Measurements from ENCODE around the gene PDE8B. TPM values are rescaled to one million over a fixed set of nuclear protein-coding genes. Genes with fewer than 3 reads are reported as not detected.

Gene PDE8B
- total and polyA plus RNA-seq, 2 experiments from 2014 or later: 0.45 to 0.91 TPM

DNA sequence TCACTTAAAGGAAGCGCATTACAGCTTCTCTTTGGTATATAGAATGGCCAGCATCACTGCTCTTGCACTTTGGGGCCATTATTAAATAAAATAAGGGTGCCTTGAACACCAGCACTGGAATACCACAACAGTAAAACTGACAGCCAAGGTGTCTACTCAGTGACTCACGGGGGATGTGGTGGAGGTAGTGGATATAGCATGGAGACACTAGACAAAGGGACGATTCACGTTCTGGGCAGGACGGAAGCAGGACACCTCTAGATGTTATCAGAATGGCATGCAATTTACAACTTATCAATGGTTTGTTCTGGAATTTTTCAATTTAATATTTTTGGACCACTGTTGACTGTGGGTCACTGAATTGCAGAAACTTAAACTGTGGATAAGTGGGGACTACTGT is 32.9 kb upstream of the PDE8B start:
- Histone ChIP-seq H3K79me2 (replicated peaks; ENCODE audit: insufficient read depth) (no peaks in the 10 kb centered on the region), H2AFZ (no peak overlapping the region), H3K9me2 (ENCODE audit: insufficient read depth) (no peaks in the 10 kb centered on the region; the same call in 1 of the 2 replicates), H3K4me2 (no peak overlapping the region), H3F3A (replicated peaks; ENCODE audit: low read depth) (no peaks in the 10 kb centered on the region), H3K36me3 (ENCODE audit: insufficient read depth) (no peaks in the 10 kb centered on the region), H3K4me1 (ENCODE audit: insufficient read depth) (peaks cover 9% of the 10 kb centered on the region), H3K27ac (ENCODE audit: low read depth) (no peak overlapping the region), H4K20me1 (replicated peaks; ENCODE audit: insufficient read depth) (peaks cover 7% of the 10 kb centered on the region), H3K4me3 (no peak overlapping the region), H3K27me3 (ENCODE audit: insufficient read depth) (peaks cover 39% of the 10 kb centered on the region)
- Mint-ChIP-seq H3K27me3 (ENCODE audit: insufficient read depth, low read depth, poor library complexity) (peaks cover 29% of the 10 kb centered on the region), H3K36me3 (ENCODE audit: low read depth) (no peaks in the 10 kb centered on the region), H3K4me1 (no peaks in the 10 kb centered on the region), H3K4me3 (no peak overlapping the region), H3K9me3 (no peaks in the 10 kb centered on the region), H3K27ac (no peak overlapping the region)
- ATAC-seq (no peak), DNase-seq (ENCODE audit: low spot score) (no peak)
- no peak for TF ChIP-seq JUNB (IDR thresholded peaks at IDR 0.05; ENCODE audit: unreplicated experiment)
- TF ChIP-seq CREB1 (CRISPR knock-in tag; IDR thresholded peaks at IDR 0.05; ENCODE audit: low read depth): no peak
- TF ChIP-seq, protein P1, sequence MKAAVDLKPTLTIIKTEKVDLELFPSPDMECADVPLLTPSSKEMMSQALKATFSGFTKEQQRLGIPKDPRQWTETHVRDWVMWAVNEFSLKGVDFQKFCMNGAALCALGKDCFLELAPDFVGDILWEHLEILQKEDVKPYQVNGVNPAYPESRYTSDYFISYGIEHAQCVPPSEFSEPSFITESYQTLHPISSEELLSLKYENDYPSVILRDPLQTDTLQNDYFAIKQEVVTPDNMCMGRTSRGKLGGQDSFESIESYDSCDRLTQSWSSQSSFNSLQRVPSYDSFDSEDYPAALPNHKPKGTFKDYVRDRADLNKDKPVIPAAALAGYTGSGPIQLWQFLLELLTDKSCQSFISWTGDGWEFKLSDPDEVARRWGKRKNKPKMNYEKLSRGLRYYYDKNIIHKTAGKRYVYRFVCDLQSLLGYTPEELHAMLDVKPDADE (IDR thresholded peaks at IDR 0.05): no peak
- TF ChIP-seq ZNF331 (CRISPR knock-in tag; IDR thresholded peaks at IDR 0.05; ENCODE audit: low read depth): no peak
- TF ChIP-seq ZNF114 (CRISPR knock-in tag; IDR thresholded peaks at IDR 0.05): no peak
- no peak for TF ChIP-seq EZH2phosphoT487 (IDR thresholded peaks at IDR 0.05; ENCODE audit: unreplicated experiment)
- TF ChIP-seq, protein P2, sequence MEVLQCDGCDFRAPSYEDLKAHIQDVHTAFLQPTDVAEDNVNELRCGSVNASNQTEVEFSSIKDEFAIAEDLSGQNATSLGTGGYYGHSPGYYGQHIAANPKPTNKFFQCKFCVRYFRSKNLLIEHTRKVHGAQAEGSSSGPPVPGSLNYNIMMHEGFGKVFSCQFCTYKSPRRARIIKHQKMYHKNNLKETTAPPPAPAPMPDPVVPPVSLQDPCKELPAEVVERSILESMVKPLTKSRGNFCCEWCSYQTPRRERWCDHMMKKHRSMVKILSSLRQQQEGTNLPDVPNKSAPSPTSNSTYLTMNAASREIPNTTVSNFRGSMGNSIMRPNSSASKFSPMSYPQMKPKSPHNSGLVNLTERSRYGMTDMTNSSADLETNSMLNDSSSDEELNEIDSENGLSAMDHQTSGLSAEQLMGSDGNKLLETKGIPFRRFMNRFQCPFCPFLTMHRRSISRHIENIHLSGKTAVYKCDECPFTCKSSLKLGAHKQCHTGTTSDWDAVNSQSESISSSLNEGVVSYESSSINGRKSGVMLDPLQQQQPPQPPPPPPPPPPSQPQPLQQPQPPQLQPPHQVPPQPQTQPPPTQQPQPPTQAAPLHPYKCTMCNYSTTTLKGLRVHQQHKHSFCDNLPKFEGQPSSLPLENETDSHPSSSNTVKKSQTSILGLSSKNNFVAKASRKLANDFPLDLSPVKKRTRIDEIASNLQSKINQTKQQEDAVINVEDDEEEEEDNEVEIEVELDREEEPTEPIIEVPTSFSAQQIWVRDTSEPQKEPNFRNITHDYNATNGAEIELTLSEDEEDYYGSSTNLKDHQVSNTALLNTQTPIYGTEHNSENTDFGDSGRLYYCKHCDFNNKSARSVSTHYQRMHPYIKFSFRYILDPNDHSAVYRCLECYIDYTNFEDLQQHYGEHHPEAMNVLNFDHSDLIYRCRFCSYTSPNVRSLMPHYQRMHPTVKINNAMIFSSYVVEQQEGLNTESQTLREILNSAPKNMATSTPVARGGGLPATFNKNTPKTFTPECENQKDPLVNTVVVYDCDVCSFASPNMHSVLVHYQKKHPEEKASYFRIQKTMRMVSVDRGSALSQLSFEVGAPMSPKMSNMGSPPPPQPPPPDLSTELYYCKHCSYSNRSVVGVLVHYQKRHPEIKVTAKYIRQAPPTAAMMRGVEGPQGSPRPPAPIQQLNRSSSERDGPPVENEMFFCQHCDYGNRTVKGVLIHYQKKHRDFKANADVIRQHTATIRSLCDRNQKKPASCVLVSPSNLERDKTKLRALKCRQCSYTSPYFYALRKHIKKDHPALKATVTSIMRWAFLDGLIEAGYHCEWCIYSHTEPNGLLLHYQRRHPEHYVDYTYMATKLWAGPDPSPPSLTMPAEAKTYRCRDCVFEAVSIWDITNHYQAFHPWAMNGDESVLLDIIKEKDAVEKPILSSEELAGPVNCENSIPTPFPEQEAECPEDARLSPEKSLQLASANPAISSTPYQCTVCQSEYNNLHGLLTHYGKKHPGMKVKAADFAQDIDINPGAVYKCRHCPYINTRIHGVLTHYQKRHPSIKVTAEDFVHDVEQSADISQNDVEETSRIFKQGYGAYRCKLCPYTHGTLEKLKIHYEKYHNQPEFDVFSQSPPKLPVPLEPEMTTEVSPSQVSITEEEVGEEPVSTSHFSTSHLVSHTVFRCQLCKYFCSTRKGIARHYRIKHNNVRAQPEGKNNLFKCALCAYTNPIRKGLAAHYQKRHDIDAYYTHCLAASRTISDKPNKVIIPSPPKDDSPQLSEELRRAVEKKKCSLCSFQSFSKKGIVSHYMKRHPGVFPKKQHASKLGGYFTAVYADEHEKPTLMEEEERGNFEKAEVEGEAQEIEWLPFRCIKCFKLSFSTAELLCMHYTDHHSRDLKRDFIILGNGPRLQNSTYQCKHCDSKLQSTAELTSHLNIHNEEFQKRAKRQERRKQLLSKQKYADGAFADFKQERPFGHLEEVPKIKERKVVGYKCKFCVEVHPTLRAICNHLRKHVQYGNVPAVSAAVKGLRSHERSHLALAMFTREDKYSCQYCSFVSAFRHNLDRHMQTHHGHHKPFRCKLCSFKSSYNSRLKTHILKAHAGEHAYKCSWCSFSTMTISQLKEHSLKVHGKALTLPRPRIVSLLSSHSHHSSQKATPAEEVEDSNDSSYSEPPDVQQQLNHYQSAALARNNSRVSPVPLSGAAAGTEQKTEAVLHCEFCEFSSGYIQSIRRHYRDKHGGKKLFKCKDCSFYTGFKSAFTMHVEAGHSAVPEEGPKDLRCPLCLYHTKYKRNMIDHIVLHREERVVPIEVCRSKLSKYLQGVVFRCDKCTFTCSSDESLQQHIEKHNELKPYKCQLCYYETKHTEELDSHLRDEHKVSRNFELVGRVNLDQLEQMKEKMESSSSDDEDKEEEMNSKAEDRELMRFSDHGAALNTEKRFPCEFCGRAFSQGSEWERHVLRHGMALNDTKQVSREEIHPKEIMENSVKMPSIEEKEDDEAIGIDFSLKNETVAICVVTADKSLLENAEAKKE (CRISPR knock-in tag; IDR thresholded peaks at IDR 0.05): no peak
- no peak for TF ChIP-seq EZH2 (IDR thresholded peaks at IDR 0.05; ENCODE audit: low read depth, unreplicated experiment)
- TF ChIP-seq, protein P3, sequence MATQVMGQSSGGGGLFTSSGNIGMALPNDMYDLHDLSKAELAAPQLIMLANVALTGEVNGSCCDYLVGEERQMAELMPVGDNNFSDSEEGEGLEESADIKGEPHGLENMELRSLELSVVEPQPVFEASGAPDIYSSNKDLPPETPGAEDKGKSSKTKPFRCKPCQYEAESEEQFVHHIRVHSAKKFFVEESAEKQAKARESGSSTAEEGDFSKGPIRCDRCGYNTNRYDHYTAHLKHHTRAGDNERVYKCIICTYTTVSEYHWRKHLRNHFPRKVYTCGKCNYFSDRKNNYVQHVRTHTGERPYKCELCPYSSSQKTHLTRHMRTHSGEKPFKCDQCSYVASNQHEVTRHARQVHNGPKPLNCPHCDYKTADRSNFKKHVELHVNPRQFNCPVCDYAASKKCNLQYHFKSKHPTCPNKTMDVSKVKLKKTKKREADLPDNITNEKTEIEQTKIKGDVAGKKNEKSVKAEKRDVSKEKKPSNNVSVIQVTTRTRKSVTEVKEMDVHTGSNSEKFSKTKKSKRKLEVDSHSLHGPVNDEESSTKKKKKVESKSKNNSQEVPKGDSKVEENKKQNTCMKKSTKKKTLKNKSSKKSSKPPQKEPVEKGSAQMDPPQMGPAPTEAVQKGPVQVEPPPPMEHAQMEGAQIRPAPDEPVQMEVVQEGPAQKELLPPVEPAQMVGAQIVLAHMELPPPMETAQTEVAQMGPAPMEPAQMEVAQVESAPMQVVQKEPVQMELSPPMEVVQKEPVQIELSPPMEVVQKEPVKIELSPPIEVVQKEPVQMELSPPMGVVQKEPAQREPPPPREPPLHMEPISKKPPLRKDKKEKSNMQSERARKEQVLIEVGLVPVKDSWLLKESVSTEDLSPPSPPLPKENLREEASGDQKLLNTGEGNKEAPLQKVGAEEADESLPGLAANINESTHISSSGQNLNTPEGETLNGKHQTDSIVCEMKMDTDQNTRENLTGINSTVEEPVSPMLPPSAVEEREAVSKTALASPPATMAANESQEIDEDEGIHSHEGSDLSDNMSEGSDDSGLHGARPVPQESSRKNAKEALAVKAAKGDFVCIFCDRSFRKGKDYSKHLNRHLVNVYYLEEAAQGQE (IDR thresholded peaks at IDR 0.05; ENCODE audit: unreplicated experiment): no peak
- TF ChIP-seq POLR2AphosphoS5 (IDR thresholded peaks at IDR 0.05; ENCODE audit: low read depth): no peak
- TF ChIP-seq, protein P4, sequence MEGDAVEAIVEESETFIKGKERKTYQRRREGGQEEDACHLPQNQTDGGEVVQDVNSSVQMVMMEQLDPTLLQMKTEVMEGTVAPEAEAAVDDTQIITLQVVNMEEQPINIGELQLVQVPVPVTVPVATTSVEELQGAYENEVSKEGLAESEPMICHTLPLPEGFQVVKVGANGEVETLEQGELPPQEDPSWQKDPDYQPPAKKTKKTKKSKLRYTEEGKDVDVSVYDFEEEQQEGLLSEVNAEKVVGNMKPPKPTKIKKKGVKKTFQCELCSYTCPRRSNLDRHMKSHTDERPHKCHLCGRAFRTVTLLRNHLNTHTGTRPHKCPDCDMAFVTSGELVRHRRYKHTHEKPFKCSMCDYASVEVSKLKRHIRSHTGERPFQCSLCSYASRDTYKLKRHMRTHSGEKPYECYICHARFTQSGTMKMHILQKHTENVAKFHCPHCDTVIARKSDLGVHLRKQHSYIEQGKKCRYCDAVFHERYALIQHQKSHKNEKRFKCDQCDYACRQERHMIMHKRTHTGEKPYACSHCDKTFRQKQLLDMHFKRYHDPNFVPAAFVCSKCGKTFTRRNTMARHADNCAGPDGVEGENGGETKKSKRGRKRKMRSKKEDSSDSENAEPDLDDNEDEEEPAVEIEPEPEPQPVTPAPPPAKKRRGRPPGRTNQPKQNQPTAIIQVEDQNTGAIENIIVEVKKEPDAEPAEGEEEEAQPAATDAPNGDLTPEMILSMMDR (conservative IDR thresholded peaks at IDR 0.05; ENCODE audit: low read depth in 2 of 2): no peak
- no peak for TF ChIP-seq STAT1 (IDR thresholded peaks at IDR 0.05; ENCODE audit: unreplicated experiment)
- TF ChIP-seq NANOG (IDR thresholded peaks at IDR 0.05; ENCODE audit: borderline replicate concordance): no peak

All from GM23338 (cell line).